Ecto neural progenitor cell (in vitro differentiated cells): ENCODE results near the gene FAF1.
"Not testable (repeated sequence)": the region's sequence is repeated elsewhere in the genome, so short reads cannot be mapped to it uniquely, and the experiment has no call there.

ENCODE experiments used
- DNase-seq: peaks from one replicate; pipeline ENCODE4 v3.0.0-alpha.2; 2018; ENCODE audit warnings: low spot score

FAF1 gene

DNA sequence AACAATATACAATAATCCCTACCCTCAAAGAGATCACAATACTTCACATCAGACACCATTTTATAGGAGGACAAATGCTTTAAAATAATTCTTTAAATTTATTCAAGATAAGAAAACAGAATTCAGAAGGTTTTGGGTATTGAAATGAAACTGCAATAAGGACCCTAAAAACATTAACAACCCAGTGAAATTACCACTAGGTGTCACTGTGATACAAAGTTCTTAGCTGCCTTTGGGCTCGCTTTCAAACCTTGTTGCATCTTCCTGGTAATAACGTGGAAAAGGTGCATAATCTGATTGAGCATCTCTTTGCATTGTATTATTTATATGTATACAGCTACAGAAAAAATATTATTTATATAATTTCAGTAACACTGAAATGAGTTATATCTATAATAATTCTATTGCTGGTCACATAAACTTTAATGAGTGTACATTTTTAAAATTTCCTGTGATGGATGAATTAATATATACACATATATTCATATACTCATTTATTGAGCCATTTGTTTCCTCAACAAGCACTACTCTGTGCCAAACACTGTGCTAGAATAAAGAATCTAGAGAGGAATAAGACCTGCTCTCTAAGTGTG, 185.2 kb downstream of the FAF1 start:
- DNase-seq, result no peak

DNA sequence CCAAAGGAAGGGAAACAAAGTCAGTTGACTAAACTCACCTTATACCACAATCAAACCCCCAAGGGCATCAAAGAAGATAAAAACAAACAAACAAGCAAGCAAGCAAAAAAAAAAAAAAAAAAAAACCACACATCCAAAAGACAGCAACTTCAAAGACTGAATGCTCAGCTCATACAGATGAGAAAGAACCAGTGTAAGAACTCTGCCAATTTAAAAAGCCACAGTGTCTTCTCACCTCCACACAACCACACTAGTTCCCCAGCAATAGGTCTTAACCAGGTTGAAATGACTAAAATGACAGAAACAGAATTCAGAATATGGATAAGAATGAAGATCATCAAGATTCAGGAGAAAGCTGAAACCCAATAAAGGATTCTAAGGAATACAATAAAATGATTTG, 193.4 kb downstream of the FAF1 start:
- no peak for DNase-seq

DNA sequence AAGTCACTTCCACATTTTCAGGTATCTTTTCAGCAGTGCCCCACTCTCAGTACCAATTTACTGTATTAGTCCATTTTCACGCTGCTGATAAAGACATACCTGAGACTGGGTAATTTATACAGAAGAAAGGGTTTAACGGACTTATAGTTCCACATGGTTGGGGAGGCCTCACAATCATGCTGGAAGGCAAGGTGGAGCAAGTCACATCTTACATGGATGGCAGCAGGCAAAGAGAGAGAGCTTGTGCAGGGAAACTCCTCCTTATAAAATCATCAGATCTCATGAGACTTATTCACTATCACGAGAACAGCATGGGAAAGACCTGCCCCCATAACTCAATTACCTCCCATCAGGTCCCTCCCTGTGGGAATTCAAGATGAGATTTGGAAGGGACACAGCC, 203.5 kb downstream of the FAF1 start:
- DNase-seq, result not testable (repeated sequence)

DNA sequence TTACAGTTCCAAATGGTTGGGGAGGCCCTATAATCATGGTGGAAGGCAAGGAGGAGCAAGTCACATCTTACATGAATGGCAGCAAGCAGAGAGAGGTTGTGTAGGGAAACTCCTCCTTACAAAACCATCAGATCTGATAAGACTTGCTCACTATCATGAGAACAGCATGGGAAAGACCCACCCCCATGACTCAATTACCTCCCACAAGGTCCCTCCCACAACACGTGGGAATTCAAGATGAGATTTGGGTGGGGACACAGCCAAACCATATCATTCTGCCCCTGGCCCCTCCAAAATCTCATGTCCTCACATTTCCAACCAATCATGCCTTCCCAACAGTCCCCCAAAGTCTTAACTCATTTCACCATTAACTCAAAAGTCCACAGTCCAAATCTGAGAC, 205.3 kb downstream of the FAF1 start:
- not testable (repeated sequence) for DNase-seq

DNA sequence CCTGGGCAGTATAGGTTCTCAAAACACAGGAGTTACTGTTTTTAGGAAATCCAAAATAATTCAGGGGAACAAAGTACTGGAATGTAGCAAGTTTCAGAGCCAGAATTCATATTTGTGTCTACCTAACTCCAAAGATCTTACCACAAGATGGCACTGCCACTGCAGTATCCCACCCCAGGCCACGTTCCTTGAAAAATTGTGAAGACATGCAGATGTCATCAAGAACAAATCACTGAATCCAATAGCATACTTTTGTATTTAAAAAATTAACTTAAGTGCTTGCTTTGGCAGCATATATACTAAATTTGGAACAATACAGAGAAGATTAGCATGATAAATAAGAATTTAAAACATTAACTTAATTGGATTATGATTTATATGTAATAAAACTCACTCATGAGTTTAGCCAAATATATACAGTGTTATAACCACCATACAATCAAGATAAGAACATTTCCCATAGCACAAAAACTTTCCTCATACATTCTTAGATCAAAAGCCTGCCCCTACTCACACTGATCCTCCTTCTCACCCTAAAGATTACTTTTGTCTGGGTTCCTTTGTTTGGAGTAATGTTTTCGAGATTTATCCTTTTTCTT, 209.9 kb downstream of the FAF1 start:
- no peak for DNase-seq

DNA sequence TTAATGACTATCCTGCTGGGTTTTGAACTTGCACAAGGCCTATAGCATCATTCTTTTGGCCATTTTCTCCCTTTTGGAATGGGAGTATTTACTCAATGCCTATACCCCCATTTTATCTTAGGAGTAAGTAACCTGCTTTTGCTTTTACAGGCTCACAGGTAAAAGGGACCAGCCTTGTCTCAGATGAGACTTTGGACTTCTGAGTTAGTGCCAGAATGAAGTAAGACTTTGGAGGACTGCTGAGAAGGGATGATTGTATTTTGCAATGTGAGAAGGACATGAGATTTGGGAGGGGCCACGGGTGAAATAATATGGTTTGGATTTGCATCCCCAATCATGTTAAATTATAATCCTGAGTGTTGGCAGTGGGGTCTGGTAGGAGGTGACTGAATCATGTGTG, 212.7 kb downstream of the FAF1 start:
- no peak for DNase-seq

DNA sequence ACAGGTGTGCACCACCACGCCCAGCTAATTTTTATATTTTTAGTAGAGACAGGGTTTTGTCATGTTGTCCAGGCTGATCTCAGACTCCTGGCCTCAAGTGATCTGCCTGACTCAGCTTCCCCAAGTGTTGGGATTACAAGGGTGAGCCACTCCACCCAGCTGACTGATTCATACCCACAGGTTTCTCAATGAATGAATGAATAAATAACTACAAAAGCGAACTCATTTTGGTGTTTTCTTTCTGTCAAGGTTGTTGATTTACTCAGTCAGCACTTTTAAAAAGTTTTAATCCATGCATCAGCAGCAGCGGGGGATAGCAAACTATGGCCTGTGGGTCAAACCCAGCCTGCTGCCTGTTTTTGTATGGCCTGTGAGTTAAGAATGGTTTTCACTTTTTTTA, 217.5 kb downstream of the FAF1 start:
- DNase-seq, result no peak

DNA sequence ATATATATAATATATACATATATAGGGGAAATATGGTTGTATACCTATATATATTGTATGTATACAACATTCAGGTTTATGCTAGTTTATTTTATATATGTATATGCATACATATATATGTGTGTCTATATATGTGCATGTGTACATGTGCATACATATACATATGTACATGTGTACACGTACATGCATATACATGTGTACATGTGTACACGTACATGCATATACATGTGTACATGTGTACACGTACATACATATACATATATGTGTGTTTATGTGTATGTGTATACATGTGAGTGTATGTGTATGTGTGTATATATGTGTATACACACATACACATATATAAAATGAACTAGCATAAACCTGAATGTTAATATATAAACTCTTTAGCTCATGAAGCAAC, 220.9 kb downstream of the FAF1 start:
- DNase-seq, result no peak

DNA sequence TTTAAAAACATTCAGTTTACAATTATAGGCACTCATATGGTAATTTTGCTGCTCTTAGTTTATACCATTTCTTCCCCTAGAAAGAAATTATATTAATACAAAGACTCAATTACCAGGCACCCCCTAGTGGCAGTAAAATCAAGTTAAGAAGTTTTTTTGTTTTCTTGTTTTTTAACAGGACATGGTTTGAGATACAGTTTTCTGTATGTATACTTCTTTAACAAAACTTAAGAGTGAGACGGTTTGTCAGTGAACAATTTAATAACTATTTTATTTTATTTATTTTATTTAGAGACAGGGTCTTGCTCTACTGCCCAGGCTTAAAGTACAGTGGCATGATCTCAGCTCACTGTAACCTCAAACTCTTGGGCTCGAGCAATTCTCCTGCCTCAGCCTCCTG, 224.6 kb downstream of the FAF1 start:
- DNase-seq, result no peak

DNA sequence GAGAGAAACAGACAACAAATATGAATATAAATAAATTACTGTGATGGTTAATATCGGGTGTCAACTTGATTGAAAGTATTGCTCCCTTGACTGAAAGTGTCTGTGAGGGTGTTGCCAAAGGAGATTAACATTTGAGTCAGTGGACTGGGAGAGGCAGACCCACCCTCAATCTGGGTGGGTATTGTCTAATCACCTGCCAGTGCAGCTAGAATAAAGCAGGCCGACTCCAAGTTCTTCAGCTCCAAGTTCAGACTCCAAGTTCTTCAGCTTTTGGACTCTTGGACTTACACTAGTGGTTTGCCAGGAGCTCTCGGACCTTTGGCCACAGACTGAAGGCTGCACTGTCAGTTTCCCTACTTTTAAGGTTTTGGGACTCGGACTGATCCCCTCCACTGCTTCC, 232.5 kb downstream of the FAF1 start:
- DNase-seq, result not testable (repeated sequence)

DNA sequence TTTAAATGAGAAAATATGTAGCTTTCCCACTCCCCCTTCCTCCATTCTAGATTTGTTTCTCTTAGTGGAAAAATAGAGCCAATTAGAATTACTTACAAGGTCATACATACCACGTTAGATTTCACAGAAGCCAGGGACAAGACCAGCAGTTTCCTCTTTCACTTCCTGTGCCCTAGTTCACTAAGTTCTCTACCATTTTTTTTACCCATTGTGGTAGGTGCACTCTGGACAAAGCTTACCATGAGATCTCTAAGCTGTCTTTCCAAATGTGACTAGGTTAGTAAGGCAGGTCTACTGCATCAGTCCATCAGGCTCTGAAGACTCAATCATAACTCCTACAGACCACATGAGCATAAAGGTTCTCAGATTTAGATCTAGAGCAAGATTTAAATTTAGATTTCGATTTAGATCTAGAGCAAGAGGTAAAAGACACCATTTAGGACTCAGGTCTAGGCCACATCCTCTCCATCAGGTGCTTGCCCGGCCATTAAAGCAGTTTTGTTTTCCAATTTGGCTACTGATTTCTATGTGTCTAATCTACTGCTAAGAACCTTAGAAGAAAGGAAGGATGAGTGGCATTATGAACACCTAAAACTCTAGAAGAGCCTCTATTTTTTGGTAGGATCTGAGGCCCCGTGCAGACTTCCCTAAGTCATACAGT, 235.3 kb downstream of the FAF1 start:
- no peak for DNase-seq

DNA sequence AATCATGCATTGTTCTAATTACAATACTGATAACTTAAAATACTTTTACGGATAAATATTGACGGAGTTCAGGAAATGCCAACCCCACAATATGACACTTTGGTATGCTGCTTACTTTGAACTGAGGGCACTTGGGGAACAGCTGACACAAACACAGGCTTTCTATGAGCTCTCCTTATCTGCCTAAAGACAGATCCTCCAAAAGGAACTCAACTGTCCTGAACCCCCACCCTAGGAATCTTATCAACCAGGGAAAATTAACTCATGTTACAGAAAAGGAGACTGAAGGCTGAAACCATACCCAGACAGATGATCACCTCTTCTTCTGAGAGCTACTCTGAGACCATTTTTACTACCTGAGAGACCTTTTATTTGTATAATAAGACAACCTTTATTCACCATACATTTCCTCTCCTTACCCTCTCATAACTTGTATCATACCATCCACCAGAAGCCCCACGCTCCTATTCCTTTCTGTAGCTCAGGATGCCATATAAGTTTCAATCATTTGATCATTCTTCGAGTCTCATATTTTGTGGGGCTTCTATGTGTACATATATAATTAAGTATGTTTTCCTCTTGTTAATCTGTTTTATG, 239.5 kb downstream of the FAF1 start:
- no peak for DNase-seq

DNA sequence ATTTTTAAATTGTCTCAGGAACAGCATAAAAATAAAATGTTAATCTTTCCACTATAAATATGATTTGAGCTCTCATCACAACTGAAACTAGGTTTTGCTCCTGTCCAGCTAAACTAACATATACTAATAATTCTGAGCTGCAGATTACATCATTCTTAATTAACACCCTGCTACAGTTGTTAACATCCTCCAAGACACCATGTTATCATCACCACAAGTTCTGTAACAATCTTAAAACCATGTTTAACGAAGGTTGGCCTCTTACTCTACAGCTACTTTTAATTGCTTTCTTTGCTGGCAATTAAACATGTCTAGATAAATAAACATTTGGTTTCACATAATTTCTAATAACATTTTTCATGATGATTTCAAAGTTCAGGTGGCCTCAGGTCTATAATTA, 240.9 kb downstream of the FAF1 start:
- no peak for DNase-seq

DNA sequence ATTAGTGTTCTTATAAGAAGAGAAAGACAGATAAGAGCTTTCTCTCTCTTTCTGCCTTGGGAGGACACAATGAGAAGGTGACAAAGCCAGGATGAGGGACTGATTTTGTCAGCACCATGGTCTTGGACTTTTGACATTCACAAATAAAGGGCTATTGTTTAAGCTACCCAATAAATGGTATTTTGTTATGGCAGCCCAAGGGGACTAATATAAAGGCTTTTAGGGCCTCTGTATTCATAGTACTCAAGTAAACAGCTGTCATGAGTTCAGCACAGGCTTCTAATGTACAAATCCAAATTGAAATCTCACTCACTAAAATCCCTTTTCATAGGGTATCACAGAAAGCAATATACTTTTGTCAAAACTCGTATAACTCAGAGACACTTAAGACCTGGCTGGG, 242.7 kb downstream of the FAF1 start:
- DNase-seq, result no peak

DNA sequence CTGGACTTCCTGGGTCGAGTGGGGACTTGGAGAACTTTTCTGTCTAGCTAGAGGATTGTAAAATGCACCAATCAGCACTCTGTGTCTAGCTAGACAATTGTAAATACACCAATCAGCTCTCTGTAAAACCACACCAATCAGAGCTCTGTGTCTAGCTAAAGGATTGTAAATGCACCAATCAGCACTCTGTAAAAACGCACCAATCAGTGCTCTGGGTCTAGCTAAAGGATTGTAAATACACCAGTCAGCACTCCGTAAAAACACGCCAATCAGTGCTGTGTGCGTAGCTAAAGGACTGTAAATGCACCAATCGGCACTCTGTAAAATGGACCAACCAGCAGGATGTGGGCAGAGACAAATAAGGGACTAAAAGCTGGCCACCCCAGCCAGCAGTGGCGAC, 243.6 kb downstream of the FAF1 start:
- DNase-seq, result not testable (repeated sequence)

DNA sequence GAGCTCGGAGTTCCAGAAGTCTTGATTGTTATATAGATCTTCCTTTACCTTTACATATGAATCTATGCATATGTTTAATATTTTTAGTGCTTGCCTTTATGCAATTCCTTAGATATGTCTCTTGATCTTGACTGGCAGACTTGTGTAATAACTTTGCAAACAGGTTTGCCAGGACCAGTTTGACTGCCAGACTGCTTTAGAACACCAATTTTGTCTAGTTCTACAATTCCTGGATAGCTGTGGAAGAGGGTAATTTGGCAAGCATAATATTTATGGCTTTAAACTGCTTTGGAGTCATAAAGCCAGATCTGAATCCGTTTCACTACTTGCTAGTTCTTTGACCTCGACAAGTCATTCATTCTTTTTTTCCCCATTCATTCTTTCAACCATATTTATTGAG, 250.0 kb downstream of the FAF1 start:
- no peak for DNase-seq

DNA sequence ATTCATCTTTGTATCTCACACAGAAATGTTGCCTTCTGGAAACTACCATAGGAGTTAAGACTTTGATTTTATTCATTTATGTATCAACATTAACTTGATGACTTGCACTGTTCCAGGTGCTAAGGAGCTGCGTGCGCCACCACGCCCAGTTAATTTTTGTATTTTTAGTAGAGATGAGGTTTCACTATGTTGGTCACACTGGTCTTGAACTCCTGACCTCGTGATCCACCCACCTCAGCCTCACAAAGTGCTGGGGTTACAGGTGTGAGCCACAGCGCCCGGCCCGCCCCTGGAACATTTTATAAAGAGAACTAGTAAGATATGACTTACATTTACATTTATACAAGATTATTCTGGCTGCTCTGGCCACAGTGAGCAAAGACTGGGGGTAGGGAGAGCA, 252.2 kb downstream of the FAF1 start:
- DNase-seq, result no peak

DNA sequence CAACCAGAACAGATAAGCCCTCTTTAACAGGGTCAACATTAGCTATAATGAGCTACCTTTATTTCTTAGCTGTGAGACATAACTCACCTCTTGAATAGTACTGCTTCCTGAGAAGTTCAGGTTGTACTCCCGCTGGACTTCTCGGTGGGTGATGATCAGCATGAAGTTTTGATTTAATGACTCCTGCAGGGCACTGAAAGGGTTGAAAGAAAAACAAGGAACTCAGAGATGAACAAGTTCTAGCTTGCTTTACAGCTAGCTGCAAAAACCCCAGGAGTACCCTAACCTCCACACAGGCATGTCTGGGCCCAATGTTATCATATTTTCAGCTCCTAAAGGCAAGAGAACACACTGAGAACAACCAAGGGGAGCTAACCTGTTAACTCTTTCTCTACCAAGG, 254.4 kb downstream of the FAF1 start:
- DNase-seq, result no peak

DNA sequence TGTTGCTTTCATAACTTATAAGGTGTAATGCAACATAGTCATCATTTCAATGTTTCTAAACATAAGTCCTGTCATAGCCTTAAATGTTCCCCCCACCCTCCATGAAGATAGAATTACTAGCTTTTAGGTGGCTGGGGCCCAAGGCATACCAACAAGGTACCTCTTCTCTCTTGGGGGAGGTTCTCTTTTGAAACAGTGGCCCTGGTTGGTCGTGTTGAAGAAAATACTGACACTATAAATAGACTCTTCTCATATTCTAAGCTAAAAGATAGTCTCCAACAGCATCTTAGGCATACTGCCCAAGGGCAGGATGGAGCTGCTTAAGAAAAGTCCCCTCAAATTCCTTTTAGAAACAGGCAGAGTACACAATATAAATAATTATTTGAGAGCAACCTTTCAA, 255.0 kb downstream of the FAF1 start:
- no peak for DNase-seq

DNA sequence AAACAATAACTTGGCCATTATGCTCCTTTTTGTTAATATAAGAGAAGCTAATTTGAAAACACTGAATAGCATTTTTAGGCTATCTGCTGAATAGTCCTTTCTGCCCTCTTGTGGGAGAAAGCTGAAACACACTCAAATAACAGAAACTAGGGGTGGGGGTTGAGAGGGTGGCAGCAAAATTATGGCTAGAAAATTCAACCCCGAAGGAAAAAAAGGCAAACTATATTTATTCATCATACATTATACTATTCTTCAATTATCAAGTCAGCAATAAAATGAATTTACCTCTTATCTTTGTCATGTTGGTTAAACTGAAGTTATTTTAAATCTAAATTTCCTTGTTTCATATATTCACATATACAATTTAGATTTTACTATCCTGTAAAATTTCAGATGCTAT, 255.9 kb downstream of the FAF1 start:
- DNase-seq, result no peak

DNA sequence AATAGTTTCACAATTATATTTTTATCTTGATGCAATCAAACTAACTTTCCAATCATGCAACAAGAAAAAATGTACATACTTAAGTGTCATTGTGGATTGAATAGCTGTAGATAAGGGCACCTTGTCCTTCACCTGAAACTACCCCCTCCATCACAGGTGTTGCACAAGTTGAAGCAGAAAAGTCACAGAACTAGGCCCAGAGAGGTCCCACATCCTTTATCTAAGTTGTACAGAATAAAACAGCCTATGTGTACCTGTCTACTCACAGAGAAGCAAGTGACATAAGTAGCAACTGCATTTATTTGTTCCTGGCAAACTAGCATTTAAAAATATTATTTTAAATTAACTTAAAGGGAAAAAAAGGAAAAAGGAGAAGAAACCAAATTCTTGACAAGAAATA, 256.8 kb downstream of the FAF1 start:
- no peak for DNase-seq

DNA sequence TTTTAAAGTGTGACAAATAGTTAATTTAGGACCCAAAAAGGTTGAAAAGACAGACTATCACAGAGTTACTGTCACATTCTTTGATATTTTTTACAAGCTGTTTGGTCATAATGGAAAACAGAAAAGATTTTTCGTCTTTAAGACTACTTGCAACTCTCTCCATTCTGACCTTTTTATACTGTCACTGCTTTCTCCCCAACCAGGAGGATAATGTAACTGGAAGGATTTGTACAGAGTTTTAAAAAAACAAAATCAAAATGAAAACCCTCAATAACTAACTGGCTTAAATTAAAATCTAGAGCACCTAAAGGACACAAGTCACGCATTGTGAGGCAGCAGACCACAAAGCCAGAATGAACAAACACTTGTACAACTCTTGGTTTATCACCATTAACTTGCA, 257.7 kb downstream of the FAF1 start:
- no peak for DNase-seq

DNA sequence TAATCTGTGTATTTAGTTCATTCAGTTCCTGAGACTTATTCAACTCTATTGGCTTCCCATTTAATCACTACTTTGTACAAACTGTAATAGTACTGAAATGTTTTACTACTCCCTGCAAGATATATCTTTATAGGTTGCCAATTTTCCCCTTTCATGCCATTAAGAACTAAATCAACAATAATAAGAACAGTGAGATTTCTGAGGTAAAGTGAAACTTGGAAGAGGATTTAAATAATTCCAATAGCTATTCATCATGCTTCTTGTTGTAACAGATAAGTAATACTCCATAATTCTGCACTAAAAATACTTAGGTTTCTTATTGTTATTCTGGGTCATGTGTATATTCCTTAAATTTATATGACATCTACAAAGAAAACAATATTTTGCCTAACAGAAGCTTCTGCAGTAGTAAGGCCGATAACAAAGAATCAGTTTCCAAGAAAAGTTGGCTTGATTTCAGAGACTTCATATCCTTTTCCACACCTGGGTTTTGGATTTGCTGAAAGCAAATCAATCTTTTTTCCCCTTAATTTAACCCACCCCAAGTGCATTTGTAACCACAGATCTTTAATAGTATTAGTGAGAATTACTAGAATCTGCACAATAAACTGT, 258.3 kb downstream of the FAF1 start:
- DNase-seq, result no peak
